Mucosa of stomach (tissue), 1 donor: ENCODE measurements around the gene ABCA12.

Experiments
- H3K27me3 ChIP-seq: one replicate; pipeline ENCODE4 v1.7.0; 2013; ENCODE audit warnings: mild to moderate bottlenecking, low read length; ENCODE audit not compliant: control insufficient read depth, insufficient read depth
- H3K36me3 ChIP-seq: one replicate; pipeline ENCODE4 v1.7.0; 2013; ENCODE audit warnings: low read length; ENCODE audit not compliant: control insufficient read depth, insufficient read depth
- H3K4me1 ChIP-seq: one replicate; pipeline ENCODE4 v1.7.0; 2013; ENCODE audit warnings: mild to moderate bottlenecking, low read length; ENCODE audit not compliant: control insufficient read depth, insufficient read depth
- H3K4me3 ChIP-seq: one replicate; pipeline ENCODE4 v1.7.0; 2013; ENCODE audit warnings: low read length
- H3K9ac ChIP-seq: one replicate; pipeline ENCODE4 v1.7.0; 2013; ENCODE audit warnings: mild to moderate bottlenecking, low read length, moderate library complexity
- H3K9me3 ChIP-seq: one replicate; pipeline ENCODE4 v1.7.0; 2013; ENCODE audit warnings: mild to moderate bottlenecking, low read length, moderate library complexity; ENCODE audit not compliant: control insufficient read depth
- donor health status: Pancreatic carcinoma.

Gene ABCA12

GRCh38 chr2:215107216-215108056 lies 31.0 kb downstream of the ABCA12 start:
- H3K27me3 ChIP-seq = no peaks in the 10 kb centered on the region
- H3K4me1 ChIP-seq = no peaks in the 10 kb centered on the region
- H3K4me3 ChIP-seq = no peak overlapping the region
- no peaks in the 10 kb centered on the region for H3K9me3 ChIP-seq
- H3K9ac ChIP-seq = no peak overlapping the region
- no peaks in the 10 kb centered on the region for H3K36me3 ChIP-seq

GRCh38 chr2:215105607-215106354 lies 32.6 kb downstream of the ABCA12 start:
- Histone ChIP-seq H3K4me1 (no peaks in the 10 kb centered on the region), H3K4me3 (no peak overlapping the region), H3K9ac (no peak overlapping the region), H3K36me3 (no peaks in the 10 kb centered on the region), H3K9me3 (no peaks in the 10 kb centered on the region), H3K27me3 (no peaks in the 10 kb centered on the region)

- H3K36me3 ChIP-seq = no peaks in the 10 kb centered on the region
- H3K27me3 ChIP-seq = no peaks in the 10 kb centered on the region
- H3K4me1 ChIP-seq = no peaks in the 10 kb centered on the region
Measured at GRCh38 chr2:215104226-215104625, 34.2 kb downstream of the ABCA12 start.

DNA sequence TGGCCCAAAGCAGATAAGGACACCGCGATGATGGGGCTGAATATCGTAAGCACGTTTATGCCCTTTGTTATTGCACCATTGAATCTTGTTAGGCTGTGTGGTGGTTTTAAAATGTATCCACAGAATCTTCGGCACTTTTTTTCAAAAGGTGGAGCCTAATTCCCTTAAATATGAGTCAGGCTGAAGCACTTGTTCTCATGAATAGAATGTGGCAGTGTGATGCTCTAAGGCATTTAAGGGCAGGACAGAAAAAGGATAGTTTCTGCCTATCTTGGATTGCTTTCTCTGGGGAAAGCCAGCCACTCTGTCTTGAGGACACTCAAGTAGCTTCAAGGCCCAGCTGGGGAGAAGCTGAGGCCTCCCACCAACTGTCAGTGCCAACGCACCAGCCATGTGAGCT lies 39.6 kb downstream of the ABCA12 start:
- no peaks in the 10 kb centered on the region for H3K27me3 ChIP-seq
- no peaks in the 10 kb centered on the region for H3K9me3 ChIP-seq
- H3K9ac ChIP-seq = no peak overlapping the region
- H3K4me1 ChIP-seq = no peaks in the 10 kb centered on the region
- H3K36me3 ChIP-seq = no peaks in the 10 kb centered on the region
- H3K4me3 ChIP-seq = no peak overlapping the region

More at GRCh38 chr2:215104226-215104625, 34.2 kb downstream of the ABCA12 start:
- no peak overlapping the region for H3K9ac ChIP-seq
- H3K9me3 ChIP-seq = no peaks in the 10 kb centered on the region
- H3K4me3 ChIP-seq = no peak overlapping the region

GRCh38 chr2:215084080-215084479 lies 54.3 kb downstream of the ABCA12 start:
- Histone ChIP-seq H3K4me1 (no peaks in the 10 kb centered on the region), H3K36me3 (no peaks in the 10 kb centered on the region), H3K9ac (no peak overlapping the region), H3K27me3 (no peaks in the 10 kb centered on the region), H3K4me3 (no peak overlapping the region), H3K9me3 (no peaks in the 10 kb centered on the region)

- Histone ChIP-seq H3K27me3 (no peaks in the 10 kb centered on the region), H3K36me3 (no peaks in the 10 kb centered on the region), H3K9me3 (no peaks in the 10 kb centered on the region), H3K4me1 (no peaks in the 10 kb centered on the region), H3K4me3 (no peak overlapping the region), H3K9ac (no peak overlapping the region)
Measured at GRCh38 chr2:215083146-215083545, 55.3 kb downstream of the ABCA12 start.

DNA sequence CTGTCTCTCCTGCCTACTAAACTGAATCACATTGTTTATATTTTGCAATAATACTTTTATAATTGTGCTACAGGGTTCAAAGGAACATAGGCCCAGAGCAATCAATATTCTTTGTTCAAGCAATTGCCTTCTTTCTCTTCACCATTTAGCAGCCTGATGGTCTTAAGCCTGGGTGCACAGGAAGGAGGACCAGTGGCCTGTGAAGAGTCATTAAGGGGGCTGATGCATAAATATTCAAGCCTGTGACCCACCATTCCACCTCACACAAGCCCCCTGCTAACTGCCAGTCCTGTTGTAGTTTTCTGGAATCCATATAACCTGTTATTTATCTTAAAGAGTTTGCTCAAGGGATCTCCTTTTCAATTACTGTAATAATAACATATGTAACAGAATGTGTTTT lies 56.0 kb downstream of the ABCA12 start:
- no peak overlapping the region for H3K4me3 ChIP-seq
- H3K27me3 ChIP-seq = no peaks in the 10 kb centered on the region
- no peak overlapping the region for H3K9ac ChIP-seq
- no peaks in the 10 kb centered on the region for H3K4me1 ChIP-seq
- no peaks in the 10 kb centered on the region for H3K36me3 ChIP-seq
- no peaks in the 10 kb centered on the region for H3K9me3 ChIP-seq

DNA sequence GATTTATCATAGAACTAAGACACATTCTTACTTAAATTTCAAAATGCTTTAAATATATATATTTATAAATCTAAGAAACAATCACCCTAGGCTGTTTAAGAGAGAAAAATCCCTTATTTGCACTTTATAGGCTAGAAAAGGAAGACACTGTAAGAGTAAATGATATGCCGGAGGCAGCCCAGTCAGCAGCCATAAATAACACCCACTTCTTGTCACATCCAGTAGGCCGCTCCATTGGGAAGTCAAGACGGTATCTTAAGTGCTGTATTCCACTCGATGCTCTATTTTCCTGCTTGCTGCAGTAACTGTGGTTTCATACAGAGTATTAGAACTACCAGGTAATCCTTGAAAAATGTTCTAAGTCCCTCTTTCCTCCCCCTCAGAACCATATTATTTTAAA lies 57.9 kb downstream of the ABCA12 start:
- Histone ChIP-seq H3K9me3 (no peaks in the 10 kb centered on the region), H3K36me3 (no peaks in the 10 kb centered on the region), H3K9ac (no peak overlapping the region), H3K27me3 (no peaks in the 10 kb centered on the region), H3K4me3 (no peak overlapping the region), H3K4me1 (no peaks in the 10 kb centered on the region)

- H3K9me3 ChIP-seq = no peaks in the 10 kb centered on the region
- H3K4me1 ChIP-seq = no peaks in the 10 kb centered on the region
- H3K9ac ChIP-seq = no peak overlapping the region
Measured at GRCh38 chr2:215071676-215072075, 66.8 kb downstream of the ABCA12 start.

GRCh38 chr2:215068399-215068798 lies 70.0 kb downstream of the ABCA12 start:
- no peak overlapping the region for H3K9ac ChIP-seq
- no peaks in the 10 kb centered on the region for H3K9me3 ChIP-seq
- H3K36me3 ChIP-seq = no peaks in the 10 kb centered on the region
- no peaks in the 10 kb centered on the region for H3K4me1 ChIP-seq
- H3K27me3 ChIP-seq = no peaks in the 10 kb centered on the region
- H3K4me3 ChIP-seq = no peak overlapping the region

More at GRCh38 chr2:215071676-215072075, 66.8 kb downstream of the ABCA12 start:
- H3K4me3 ChIP-seq = no peak overlapping the region
- H3K27me3 ChIP-seq = no peaks in the 10 kb centered on the region
- no peaks in the 10 kb centered on the region for H3K36me3 ChIP-seq

DNA sequence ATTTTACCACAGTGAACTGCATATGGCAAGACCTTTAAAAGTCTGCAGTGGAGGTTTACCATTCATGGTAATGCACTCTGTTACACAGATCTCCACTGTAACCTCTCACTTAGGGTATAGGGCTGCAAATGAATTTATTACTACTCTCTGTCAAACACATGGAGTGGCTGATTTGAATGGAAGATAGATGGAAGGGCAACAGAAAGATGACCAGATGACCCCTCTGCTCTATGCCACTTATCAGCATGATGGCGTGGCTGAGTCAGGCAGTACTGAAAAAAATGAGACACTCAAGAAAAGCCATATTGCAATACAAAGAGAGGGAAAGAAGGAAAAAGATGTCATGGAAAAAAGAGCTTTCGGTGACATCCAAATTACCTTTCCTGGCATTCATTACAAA lies 72.3 kb downstream of the ABCA12 start:
- no peaks in the 10 kb centered on the region for H3K36me3 ChIP-seq
- no peak overlapping the region for H3K4me3 ChIP-seq
- H3K4me1 ChIP-seq = no peaks in the 10 kb centered on the region
- H3K9me3 ChIP-seq = no peaks in the 10 kb centered on the region
- no peaks in the 10 kb centered on the region for H3K27me3 ChIP-seq
- H3K9ac ChIP-seq = no peak overlapping the region

GRCh38 chr2:215063526-215063925 lies 74.9 kb downstream of the ABCA12 start:
- H3K36me3 ChIP-seq = no peaks in the 10 kb centered on the region
- no peak overlapping the region for H3K4me3 ChIP-seq
- H3K4me1 ChIP-seq = no peaks in the 10 kb centered on the region
- H3K27me3 ChIP-seq = no peaks in the 10 kb centered on the region
- no peaks in the 10 kb centered on the region for H3K9me3 ChIP-seq
- H3K9ac ChIP-seq = no peak overlapping the region
